ENCODE data around the gene ARHGEF9.
A peak's percentile ranks its signal among the peaks of the same experiment; 100 is the strongest.

The ARHGEF9 gene

GRCh38 chrX:63720293-63720692 lies 64.7 kb downstream of the ARHGEF9 start:
- TF ChIP-seq CTCF (IDR thresholded peaks at IDR 0.05), result no peak

GRCh38 chrX:63719633-63720032 lies 65.4 kb downstream of the ARHGEF9 start:
- no peak for TF ChIP-seq CTCF (IDR thresholded peaks at IDR 0.05)

GRCh38 chrX:63718010-63718694 lies 66.9 kb downstream of the ARHGEF9 start:
- TF ChIP-seq CTCF (IDR thresholded peaks at IDR 0.05), result no peak

GRCh38 chrX:63713526-63713925 lies 71.5 kb downstream of the ARHGEF9 start:
- TF ChIP-seq CTCF (IDR thresholded peaks at IDR 0.05), result no peak

- no peak for TF ChIP-seq CTCF (IDR thresholded peaks at IDR 0.05)
Measured at GRCh38 chrX:63708801-63709200, 76.2 kb downstream of the ARHGEF9 start.

GRCh38 chrX:63702556-63702955 lies 82.5 kb downstream of the ARHGEF9 start:
- no peak for TF ChIP-seq CTCF (IDR thresholded peaks at IDR 0.05)

GRCh38 chrX:63686878-63687714 lies 97.9 kb downstream of the ARHGEF9 start:
- TF ChIP-seq CTCF (IDR thresholded peaks at IDR 0.05), result peak; percentile 58
